ENCODE results near the gene MCEE. TPM values are rescaled to one million over a fixed set of nuclear protein-coding genes. Genes with fewer than 3 reads are reported as not detected.

Gene MCEE
- total RNA-seq, 1 donor from 2014 or later: 17.8 TPM

GRCh38 chr2:71130905-71131244, 846 bp upstream of the MCEE start:
- TF ChIP-seq, protein P1, sequence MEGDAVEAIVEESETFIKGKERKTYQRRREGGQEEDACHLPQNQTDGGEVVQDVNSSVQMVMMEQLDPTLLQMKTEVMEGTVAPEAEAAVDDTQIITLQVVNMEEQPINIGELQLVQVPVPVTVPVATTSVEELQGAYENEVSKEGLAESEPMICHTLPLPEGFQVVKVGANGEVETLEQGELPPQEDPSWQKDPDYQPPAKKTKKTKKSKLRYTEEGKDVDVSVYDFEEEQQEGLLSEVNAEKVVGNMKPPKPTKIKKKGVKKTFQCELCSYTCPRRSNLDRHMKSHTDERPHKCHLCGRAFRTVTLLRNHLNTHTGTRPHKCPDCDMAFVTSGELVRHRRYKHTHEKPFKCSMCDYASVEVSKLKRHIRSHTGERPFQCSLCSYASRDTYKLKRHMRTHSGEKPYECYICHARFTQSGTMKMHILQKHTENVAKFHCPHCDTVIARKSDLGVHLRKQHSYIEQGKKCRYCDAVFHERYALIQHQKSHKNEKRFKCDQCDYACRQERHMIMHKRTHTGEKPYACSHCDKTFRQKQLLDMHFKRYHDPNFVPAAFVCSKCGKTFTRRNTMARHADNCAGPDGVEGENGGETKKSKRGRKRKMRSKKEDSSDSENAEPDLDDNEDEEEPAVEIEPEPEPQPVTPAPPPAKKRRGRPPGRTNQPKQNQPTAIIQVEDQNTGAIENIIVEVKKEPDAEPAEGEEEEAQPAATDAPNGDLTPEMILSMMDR (IDR thresholded peaks at IDR 0.05; ENCODE audit: unreplicated experiment): no peak
- H3K4me3 Mint-ChIP-seq: no peak overlapping the region
- H3K27me3 Mint-ChIP-seq (ENCODE audit: low read depth): no peaks in the 10 kb centered on the region
- no peak for DNase-seq (ENCODE audit: low spot score in 2 of 2, unreplicated experiment in 2 of 2)
- H3K4me1 Mint-ChIP-seq: peaks cover 9% of the 10 kb centered on the region
- H3K27ac Mint-ChIP-seq: no peak overlapping the region
- H3K36me3 Mint-ChIP-seq: no peaks in the 10 kb centered on the region
- no peaks in the 10 kb centered on the region for H3K9me3 Mint-ChIP-seq

DNA sequence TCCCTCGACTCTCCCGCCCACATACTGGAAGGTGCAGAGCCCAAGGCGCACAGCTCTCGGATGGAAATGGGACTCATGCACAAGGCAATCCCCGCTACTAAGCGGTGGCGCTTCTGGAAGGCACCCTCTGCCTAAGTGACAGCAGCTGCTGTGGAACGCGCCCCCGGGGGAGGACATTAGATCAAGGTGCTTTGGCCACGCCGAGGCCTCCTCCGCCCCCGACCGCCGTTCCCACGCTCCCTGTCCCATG, 202 bp downstream of the MCEE start:
- no peak for DNase-seq (ENCODE audit: low spot score in 2 of 2, unreplicated experiment in 2 of 2)
- Mint-ChIP-seq H3K27me3 (ENCODE audit: low read depth) (no peaks in the 10 kb centered on the region), H3K4me3 (no peak overlapping the region), H3K27ac (no peak overlapping the region), H3K4me1 (peaks cover 9% of the 10 kb centered on the region), H3K9me3 (no peaks in the 10 kb centered on the region), H3K36me3 (no peaks in the 10 kb centered on the region)
- TF ChIP-seq, protein P1 (IDR thresholded peaks at IDR 0.05; ENCODE audit: unreplicated experiment): no peak

DNA sequence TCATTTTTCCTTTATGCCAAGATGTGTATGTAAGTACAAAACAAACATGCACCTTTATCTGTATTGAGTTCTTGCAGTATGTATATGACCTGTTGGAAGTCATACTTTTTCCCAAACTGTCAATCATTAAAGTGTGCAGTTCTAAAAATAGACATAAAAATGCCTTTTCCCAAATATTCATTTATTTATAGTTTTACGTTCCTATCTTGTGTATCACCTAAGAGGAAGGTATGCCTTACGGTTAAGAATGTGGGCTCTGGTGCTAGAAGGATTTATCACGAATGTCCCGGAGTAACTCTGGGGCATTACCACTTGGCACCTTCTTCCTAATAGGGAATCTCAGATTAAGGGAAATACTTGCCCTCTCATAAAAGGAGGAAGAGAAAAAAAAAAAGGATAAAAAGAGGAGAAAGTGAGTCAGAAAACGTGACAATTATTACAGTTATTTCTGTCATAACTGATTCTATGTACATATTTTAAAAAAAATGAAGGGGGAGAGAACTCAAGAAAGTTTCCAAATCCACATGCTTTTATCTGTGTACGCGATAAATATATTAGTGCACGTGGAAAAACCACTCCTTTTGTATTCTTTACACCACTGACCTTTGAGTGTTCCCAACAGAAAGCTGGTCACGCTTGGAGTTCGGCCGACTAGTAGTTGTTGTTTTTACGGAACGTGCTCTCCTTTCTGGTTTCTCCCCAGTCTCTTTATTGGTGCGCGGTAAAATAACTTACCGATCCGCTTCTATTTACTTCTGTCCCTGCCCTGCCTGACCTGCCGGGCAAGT, 721 bp downstream of the MCEE start:
- no peak overlapping the region for H3K27ac Mint-ChIP-seq
- TF ChIP-seq, protein P1 (IDR thresholded peaks at IDR 0.05; ENCODE audit: unreplicated experiment): no peak
- no peak for DNase-seq (ENCODE audit: low spot score in 2 of 2, unreplicated experiment in 2 of 2)
- H3K27me3 Mint-ChIP-seq (ENCODE audit: low read depth): no peaks in the 10 kb centered on the region
- no peaks in the 10 kb centered on the region for H3K36me3 Mint-ChIP-seq
- no peak overlapping the region for H3K4me3 Mint-ChIP-seq
- no peaks in the 10 kb centered on the region for H3K9me3 Mint-ChIP-seq
- H3K4me1 Mint-ChIP-seq: peaks cover 9% of the 10 kb centered on the region

GRCh38 chr2:71126957-71127356, 3.1 kb downstream of the MCEE start:
- Mint-ChIP-seq H3K9me3 (peaks cover 7% of the 10 kb centered on the region), H3K4me1 (peaks cover 9% of the 10 kb centered on the region), H3K27me3 (ENCODE audit: low read depth) (no peaks in the 10 kb centered on the region), H3K36me3 (peaks cover 11% of the 10 kb centered on the region), H3K27ac (no peak overlapping the region), H3K4me3 (no peak overlapping the region)
- DNase-seq (ENCODE audit: low spot score in 2 of 2, unreplicated experiment in 2 of 2): no peak
- TF ChIP-seq, protein P1 (IDR thresholded peaks at IDR 0.05; ENCODE audit: unreplicated experiment): no peak

DNA sequence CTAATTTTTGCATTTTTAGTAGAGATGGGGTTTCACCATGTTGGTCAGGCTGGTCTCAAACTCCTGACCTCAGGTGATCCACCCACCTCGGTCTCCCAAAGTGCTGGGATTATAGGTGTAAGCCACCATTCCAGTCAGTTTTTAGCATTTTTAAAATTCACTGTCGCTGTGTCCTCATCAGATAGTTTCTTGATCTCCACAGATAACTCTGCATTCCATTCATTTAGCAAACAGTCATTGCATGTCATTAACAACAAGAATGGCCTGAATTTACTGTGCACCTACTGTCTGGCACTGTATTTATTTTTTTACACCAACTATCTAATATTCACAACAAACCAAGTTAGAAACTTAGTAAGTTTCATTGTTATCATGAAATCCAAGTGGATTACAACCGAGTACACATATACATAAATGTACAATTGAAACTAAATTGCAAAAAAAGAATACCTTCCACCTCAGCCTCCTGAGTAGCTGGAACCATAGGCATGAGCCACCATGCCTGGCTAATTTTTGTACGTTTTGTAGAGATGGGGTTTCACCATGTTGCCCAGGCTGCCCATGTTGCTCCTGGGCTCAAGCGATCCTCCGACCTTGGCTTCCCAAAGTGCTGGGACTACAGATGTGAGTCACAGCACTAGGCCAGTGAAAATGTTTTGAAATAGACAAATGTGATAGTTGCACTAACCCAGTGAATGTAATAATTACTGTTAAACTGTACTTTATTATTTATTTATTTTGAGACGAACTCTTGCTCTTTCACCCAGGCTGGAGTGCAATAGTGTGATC, 4.3 kb downstream of the MCEE start:
- Mint-ChIP-seq H3K9me3 (peaks cover 7% of the 10 kb centered on the region), H3K4me1 (peaks cover 9% of the 10 kb centered on the region), H3K4me3 (no peak overlapping the region), H3K27ac (no peak overlapping the region), H3K36me3 (peaks cover 11% of the 10 kb centered on the region), H3K27me3 (ENCODE audit: low read depth) (no peaks in the 10 kb centered on the region)
- no peak for DNase-seq (ENCODE audit: low spot score in 2 of 2, unreplicated experiment in 2 of 2)
- TF ChIP-seq, protein P1 (IDR thresholded peaks at IDR 0.05; ENCODE audit: unreplicated experiment): no peak
